ENCODE measurements around the gene CIAO3.

Gene CIAO3

GRCh38 chr16:685967-686366 lies 54.8 kb downstream of the CIAO3 start:
- H3K4me3 ChIP-seq (ENCODE audit: low read depth, low read length) = no peak overlapping the region
- DNase-seq (ENCODE audit: low read depth) = no peak
- TF ChIP-seq, protein P1, sequence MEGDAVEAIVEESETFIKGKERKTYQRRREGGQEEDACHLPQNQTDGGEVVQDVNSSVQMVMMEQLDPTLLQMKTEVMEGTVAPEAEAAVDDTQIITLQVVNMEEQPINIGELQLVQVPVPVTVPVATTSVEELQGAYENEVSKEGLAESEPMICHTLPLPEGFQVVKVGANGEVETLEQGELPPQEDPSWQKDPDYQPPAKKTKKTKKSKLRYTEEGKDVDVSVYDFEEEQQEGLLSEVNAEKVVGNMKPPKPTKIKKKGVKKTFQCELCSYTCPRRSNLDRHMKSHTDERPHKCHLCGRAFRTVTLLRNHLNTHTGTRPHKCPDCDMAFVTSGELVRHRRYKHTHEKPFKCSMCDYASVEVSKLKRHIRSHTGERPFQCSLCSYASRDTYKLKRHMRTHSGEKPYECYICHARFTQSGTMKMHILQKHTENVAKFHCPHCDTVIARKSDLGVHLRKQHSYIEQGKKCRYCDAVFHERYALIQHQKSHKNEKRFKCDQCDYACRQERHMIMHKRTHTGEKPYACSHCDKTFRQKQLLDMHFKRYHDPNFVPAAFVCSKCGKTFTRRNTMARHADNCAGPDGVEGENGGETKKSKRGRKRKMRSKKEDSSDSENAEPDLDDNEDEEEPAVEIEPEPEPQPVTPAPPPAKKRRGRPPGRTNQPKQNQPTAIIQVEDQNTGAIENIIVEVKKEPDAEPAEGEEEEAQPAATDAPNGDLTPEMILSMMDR (IDR thresholded peaks at IDR 0.05; ENCODE audit: low read depth, low read length, missing control alignments) = peak; percentile 20

DNA sequence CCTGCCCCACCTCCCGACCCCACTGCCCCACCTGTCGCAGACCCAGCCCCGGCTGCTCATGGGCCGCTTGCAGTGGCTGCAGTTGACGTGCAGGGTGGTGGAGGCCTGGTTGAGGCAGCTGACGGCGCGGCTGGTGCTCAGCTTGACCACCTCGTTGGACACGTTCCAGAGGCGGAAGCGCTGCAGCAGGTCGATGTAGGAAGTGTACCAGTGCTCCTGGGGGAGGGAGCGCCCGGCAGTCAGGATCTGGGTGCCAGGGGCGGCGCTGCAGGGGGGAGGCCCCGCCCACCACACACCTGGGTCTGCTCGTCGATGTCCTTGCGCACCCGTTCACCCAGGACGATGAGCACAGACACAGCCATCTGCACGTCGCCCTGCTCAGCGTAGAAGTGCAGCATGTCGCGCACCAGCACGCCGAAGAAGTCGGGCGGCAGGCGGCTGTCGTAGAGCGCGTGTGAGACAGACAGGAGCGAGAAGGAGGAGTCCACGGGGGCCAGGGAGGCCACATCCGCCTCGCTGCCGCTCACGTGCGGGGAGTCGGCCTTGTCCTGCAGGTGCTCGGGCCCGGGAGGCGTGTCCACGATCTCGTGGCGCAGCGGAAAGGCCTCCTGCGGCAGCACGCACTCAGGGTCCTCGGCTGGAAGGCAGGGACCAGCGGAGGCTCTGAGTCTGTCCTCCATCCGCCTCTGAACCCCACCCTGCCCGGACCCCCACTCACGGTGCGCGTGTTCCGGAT lies 55.7 kb downstream of the CIAO3 start:
- DNase-seq (ENCODE audit: low read depth) = no peak
- TF ChIP-seq, protein P1 (IDR thresholded peaks at IDR 0.05; ENCODE audit: low read depth, low read length, missing control alignments) = no peak
- no peak overlapping the region for H3K4me3 ChIP-seq (ENCODE audit: low read depth, low read length)

GRCh38 chr16:684071-684794 lies 56.6 kb downstream of the CIAO3 start, which contains the start of gene JMJD8:
Gene JMJD8, minus strand, starts transcription at chr16:684334. Its CDS starts 15 bp downstream, at chr16:684319.
- H3K4me3 ChIP-seq (ENCODE audit: low read depth, low read length) = peak within 1 kb of the TSS; percentile 90
- DNase-seq (ENCODE audit: low read depth) = peak; percentile 86
- TF ChIP-seq, protein P1 (IDR thresholded peaks at IDR 0.05; ENCODE audit: low read depth, low read length, missing control alignments) = no peak

GRCh38 chr16:683396-684070 lies 57.3 kb downstream of the CIAO3 start:
- TF ChIP-seq, protein P1 (IDR thresholded peaks at IDR 0.05; ENCODE audit: low read depth, low read length, missing control alignments) = no peak
- peak overlapping the region; percentile 90 for H3K4me3 ChIP-seq (ENCODE audit: low read depth, low read length)

GRCh38 chr16:682493-683395 lies 58.1 kb downstream of the CIAO3 start:
- DNase-seq (ENCODE audit: low read depth) = no peak
- peak overlapping the region; percentile 90 for H3K4me3 ChIP-seq (ENCODE audit: low read depth, low read length)
- TF ChIP-seq, protein P1 (IDR thresholded peaks at IDR 0.05; ENCODE audit: low read depth, low read length, missing control alignments) = no peak

More at GRCh38 chr16:683396-684070, 57.3 kb downstream of the CIAO3 start:
- no peak for DNase-seq (ENCODE audit: low read depth)
